ENCODE measurements around the gene TMC1. TPM values are rescaled to one million over a fixed set of nuclear protein-coding genes. Genes with fewer than 3 reads are reported as not detected.

The TMC1 gene
- total and polyA plus RNA-seq, 2 of the 13 experiments (the other 11 are each of a cell fraction or from before 2014, with no cell fraction given), result 0.02 to 0.03 TPM

GRCh38 chr9:72858089-72858912, 336.9 kb downstream of the TMC1 start (continued):
- TF ChIP-seq ZBTB10 (CRISPR knock-in tag; IDR thresholded peaks at IDR 0.05; ENCODE audit: borderline replicate concordance) (no peak), TGIF2 (CRISPR knock-in tag; IDR thresholded peaks at IDR 0.05) (peak; percentile 93), ZNF878 (CRISPR knock-in tag; IDR thresholded peaks at IDR 0.05) (peak; percentile 75), ZFP41 (CRISPR knock-in tag; IDR thresholded peaks at IDR 0.05; ENCODE audit: borderline replicate concordance) (peak; percentile 84; the same call in 1 of the 2 replicates), SATB2 (CRISPR knock-in tag; IDR thresholded peaks at IDR 0.05) (peak; percentile 50; the same call in 1 of the 2 replicates), ZNF652 (CRISPR knock-in tag; IDR thresholded peaks at IDR 0.05; ENCODE audit: borderline replicate concordance, low read depth) (no peak), DDIT3 (CRISPR knock-in tag; IDR thresholded peaks at IDR 0.05) (no peak), PCBP1 (IDR thresholded peaks at IDR 0.05; ENCODE audit: borderline replicate concordance, low read depth, low read length) (no peak), ZNF572 (CRISPR knock-in tag; IDR thresholded peaks at IDR 0.05) (peak; percentile 49; the same call in 1 of the 2 replicates), CTCF (CRISPR knock-in tag; IDR thresholded peaks at IDR 0.05) (no peak), CHD4 (IDR thresholded peaks at IDR 0.05; ENCODE audit: borderline replicate concordance, low read length) (peak; percentile 88; the same call in 1 of the 2 replicates), ZNF552 (CRISPR knock-in tag; IDR thresholded peaks at IDR 0.05; ENCODE audit: borderline replicate concordance) (no peak), SNAPC5 (CRISPR knock-in tag; IDR thresholded peaks at IDR 0.05; ENCODE audit: borderline replicate concordance) (no peak), SIX4 (CRISPR knock-in tag; IDR thresholded peaks at IDR 0.05) (no peak), ZNF615 (CRISPR knock-in tag; IDR thresholded peaks at IDR 0.05; ENCODE audit: borderline replicate concordance) (no peak), NCOA5 (CRISPR knock-in tag; IDR thresholded peaks at IDR 0.05) (no peak), ZNF672 (CRISPR knock-in tag; IDR thresholded peaks at IDR 0.05) (no peak), GABPB1 (CRISPR knock-in tag; IDR thresholded peaks at IDR 0.05) (no peak; the same call in 1 of the 2 replicates), SRSF4 (IDR thresholded peaks at IDR 0.05; ENCODE audit: low read depth, low read length, poor library complexity, severe bottlenecking) (no peak), ZNF644 (CRISPR knock-in tag; IDR thresholded peaks at IDR 0.05; ENCODE audit: low read depth) (peak; percentile 100), NCOA2 (CRISPR knock-in tag; IDR thresholded peaks at IDR 0.05) (peak; percentile 88)
- TF ChIP-seq, protein P1, sequence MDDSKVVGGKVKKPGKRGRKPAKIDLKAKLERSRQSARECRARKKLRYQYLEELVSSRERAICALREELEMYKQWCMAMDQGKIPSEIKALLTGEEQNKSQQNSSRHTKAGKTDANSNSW (CRISPR knock-in tag; IDR thresholded peaks at IDR 0.05; ENCODE audit: borderline replicate concordance), result peak; percentile 70; the same call in 1 of the 2 replicates
- TF ChIP-seq, protein P2, sequence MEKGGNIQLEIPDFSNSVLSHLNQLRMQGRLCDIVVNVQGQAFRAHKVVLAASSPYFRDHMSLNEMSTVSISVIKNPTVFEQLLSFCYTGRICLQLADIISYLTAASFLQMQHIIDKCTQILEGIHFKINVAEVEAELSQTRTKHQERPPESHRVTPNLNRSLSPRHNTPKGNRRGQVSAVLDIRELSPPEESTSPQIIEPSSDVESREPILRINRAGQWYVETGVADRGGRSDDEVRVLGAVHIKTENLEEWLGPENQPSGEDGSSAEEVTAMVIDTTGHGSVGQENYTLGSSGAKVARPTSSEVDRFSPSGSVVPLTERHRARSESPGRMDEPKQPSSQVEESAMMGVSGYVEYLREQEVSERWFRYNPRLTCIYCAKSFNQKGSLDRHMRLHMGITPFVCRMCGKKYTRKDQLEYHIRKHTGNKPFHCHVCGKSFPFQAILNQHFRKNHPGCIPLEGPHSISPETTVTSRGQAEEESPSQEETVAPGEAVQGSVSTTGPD (CRISPR knock-in tag; IDR thresholded peaks at IDR 0.05), result peak; percentile 82; the same call in 1 of the 2 replicates

Measured in HepG2 (cell line).